ENCODE data around the gene TERT.
"Not testable (repeated sequence)": the region's sequence is repeated elsewhere in the genome, so short reads cannot be mapped to it uniquely, and the experiment has no call there.

Gene TERT

GRCh38 chr5:1276930-1277329 lies 17.9 kb downstream of the TERT start:
- no peaks in the 10 kb centered on the region for H3K27me3 ChIP-seq
- no peak overlapping the region for H3K4me3 ChIP-seq
- no peak overlapping the region for H3K9ac ChIP-seq
- H4K20me1 ChIP-seq: peaks cover 0 to 76% (median 9%) of the 10 kb centered on the region in 11 experiments; a peak in 11 of 22 replicates
- TF ChIP-seq Cebpa-rat (IDR thresholded peaks at IDR 0.05): no peak
- H3K9me3 ChIP-seq (replicated peaks in 1 of 11): peaks cover 0 to 50% (median 10%) of the 10 kb centered on the region in 11 experiments; a peak in 12 of 22 replicates
- H3K4me1 ChIP-seq: no peaks in the 10 kb centered on the region
- no peak overlapping the region for H3K27ac ChIP-seq
- H3K36me3 ChIP-seq: peaks cover 0 to 89% (median 78%) of the 10 kb centered on the region in 11 experiments; a peak in 18 of 22 replicates
- H3K4me2 ChIP-seq: no peak overlapping the region

- peaks cover 0 to 76% (median 9%) of the 10 kb centered on the region in 11 experiments; a peak in 9 of 22 replicates for H4K20me1 ChIP-seq
- not testable (repeated sequence) for H3K27me3 ChIP-seq, H3K4me1 ChIP-seq, H3K9ac ChIP-seq, H3K4me2 ChIP-seq, H3K27ac ChIP-seq, H3K4me3 ChIP-seq
- peaks cover 0 to 89% (median 79%) of the 10 kb centered on the region in 11 experiments; a peak in 18 of 22 replicates for H3K36me3 ChIP-seq
- H3K9me3 ChIP-seq (replicated peaks in 1 of 11): peaks cover 0 to 50% (median 10%) of the 10 kb centered on the region in 11 experiments; a peak in 12 of 22 replicates
Measured at GRCh38 chr5:1275397-1276391, 19.2 kb downstream of the TERT start.

DNA sequence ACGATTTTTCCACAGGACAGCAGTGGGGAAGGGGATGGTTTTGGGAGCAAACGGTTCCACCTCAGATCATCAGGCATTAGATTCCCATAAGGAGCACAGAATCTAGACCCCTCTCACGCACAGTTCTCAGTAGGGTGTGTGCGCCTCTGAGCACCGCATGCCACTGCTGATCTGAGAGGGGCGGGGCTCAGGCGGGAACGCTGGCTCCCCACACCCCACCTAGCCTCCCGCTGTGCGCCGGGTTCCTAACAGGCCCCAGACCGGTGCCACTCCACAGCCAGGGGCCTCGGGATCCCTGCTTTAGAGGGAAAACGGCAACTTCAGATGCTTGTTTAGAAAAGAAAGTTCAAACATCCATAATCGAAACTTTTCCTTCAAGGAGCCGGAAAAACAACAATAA lies 20.4 kb downstream of the TERT start:
- H3K27me3 ChIP-seq: no peaks in the 10 kb centered on the region
- no peak overlapping the region for H3K9ac ChIP-seq
- H3K4me2 ChIP-seq: no peak overlapping the region
- no peak overlapping the region for H3K27ac ChIP-seq
- H3K36me3 ChIP-seq: peaks cover 0 to 89% (median 78%) of the 10 kb centered on the region in 11 experiments; a peak in 18 of 22 replicates
- H3K9me3 ChIP-seq (replicated peaks in 1 of 11): peaks cover 0 to 41% (median 10%) of the 10 kb centered on the region in 11 experiments; a peak in 12 of 22 replicates
- TF ChIP-seq Cebpa-rat (IDR thresholded peaks at IDR 0.05): no peak
- H3K4me1 ChIP-seq: no peaks in the 10 kb centered on the region
- H3K4me3 ChIP-seq: no peak overlapping the region
- H4K20me1 ChIP-seq: peaks cover 0 to 76% (median 9%) of the 10 kb centered on the region in 11 experiments; a peak in 9 of 22 replicates

DNA sequence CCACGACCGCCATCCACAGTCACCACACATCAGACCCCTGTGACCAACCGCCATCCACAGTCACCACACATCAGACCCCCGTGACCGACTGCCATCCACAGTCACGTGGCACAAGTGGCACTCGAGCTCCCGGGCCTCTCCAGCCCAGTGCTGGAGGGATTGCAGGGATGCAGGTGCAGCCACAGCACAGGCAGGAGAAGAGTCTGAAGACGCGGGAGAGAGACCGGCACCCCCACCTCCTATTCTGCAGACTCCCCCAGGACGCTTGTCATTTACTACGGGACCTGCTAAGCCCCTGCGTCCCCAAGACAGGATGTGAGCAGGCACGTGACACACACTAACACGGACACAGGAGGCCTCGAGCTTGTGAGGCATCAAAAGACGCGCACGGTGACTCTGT lies 21.1 kb downstream of the TERT start:
- Histone ChIP-seq H3K4me1 (no peaks in the 10 kb centered on the region), H3K4me2 (no peak overlapping the region), H3K9ac (no peak overlapping the region), H3K9me3 (replicated peaks in 1 of 11) (peaks cover 0 to 34% (median 9%) of the 10 kb centered on the region in 11 experiments; a peak in 12 of 22 replicates), H3K4me3 (no peak overlapping the region), H3K36me3 (peaks cover 0 to 89% (median 77%) of the 10 kb centered on the region in 11 experiments; a peak in 18 of 22 replicates), H4K20me1 (peaks cover 0 to 76% (median 9%) of the 10 kb centered on the region in 11 experiments; a peak in 9 of 22 replicates), H3K27me3 (no peaks in the 10 kb centered on the region), H3K27ac (no peak overlapping the region)
- no peak for TF ChIP-seq Cebpa-rat (IDR thresholded peaks at IDR 0.05)

DNA sequence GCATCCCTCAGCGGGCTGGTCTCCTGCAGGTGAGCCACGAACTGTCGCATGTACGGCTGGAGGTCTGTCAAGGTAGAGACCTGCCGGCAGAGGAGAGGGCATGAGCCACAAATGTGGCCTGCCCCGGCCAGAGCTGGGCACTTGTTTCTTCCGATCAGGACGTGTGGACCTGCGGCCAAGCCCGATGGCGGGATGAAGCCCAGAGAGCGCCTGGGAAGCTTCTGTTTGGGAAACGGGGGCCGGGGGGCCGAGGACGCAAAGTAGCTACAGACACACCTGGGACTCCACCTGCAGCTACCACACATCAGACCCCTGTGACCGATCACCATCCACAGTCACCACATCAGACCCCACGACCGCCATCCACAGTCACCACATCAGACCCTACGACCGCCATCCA lies 22.7 kb downstream of the TERT start:
- H3K4me3 ChIP-seq: no peak overlapping the region
- TF ChIP-seq Cebpa-rat (IDR thresholded peaks at IDR 0.05): no peak
- H3K36me3 ChIP-seq: peaks cover 0 to 88% (median 74%) of the 10 kb centered on the region in 11 experiments; a peak in 16 of 22 replicates
- H3K9ac ChIP-seq: no peak overlapping the region
- peaks cover 0 to 27% (median 6%) of the 10 kb centered on the region in 11 experiments; a peak in 11 of 22 replicates for H3K9me3 ChIP-seq (replicated peaks in 1 of 11)
- H3K4me1 ChIP-seq: no peaks in the 10 kb centered on the region
- H3K27ac ChIP-seq: no peak overlapping the region
- no peaks in the 10 kb centered on the region for H3K27me3 ChIP-seq
- H4K20me1 ChIP-seq: peaks cover 0 to 76% (median 0%) of the 10 kb centered on the region in 11 experiments; a peak in 9 of 22 replicates
- H3K4me2 ChIP-seq: no peak overlapping the region

DNA sequence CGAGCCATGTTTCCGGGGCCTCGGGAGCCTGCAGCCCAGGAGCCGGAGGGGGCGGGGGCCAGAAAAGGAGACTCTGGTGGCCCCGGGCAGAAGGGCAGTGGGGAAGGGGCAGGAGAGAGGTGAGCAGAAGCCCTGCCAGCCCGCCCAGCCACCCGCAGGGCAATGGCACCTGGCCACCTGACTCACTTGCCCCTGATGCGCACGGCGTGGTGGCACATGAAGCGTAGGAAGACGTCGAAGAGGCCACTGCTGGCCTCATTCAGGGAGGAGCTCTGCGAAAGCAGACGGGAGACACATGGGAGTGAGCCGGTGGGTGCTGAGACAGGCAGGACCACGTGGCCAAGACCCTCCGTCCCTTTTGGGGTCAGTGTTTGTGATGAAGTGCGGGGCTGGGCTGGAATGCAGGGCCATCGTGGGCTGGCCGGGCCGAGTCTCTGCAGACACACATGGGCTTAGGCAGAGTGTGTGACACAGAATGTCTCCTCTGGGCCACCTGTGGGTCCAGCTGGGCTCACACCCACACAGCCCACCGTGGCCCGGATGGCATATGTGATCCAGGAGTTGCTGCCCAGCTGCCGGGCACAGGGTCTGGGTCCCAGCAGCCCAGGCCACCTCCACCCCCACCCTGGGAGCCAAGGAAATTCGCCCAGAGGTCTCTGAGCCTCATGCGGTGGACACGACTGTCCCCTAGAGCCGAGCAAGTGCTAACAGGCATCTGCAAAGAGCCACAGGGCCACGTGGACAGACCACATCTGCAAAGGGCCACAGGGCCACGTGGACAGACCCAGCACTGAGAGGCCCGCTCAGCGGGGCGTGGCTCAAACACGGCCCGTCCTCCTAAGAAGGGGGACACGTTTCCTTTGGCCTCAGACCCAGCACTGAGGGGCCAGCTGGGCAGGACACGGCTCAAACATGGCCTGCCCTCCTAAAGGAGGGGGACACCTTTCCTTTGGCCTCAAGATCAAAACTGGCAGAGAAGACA lies 23.6 kb downstream of the TERT start:
- Histone ChIP-seq H3K27ac (no peak overlapping the region), H4K20me1 (peaks cover 0 to 72% (median under 1%) of the 10 kb centered on the region in 11 experiments; a peak in 10 of 22 replicates), H3K4me2 (no peak overlapping the region), H3K4me3 (no peak overlapping the region), H3K36me3 (peaks cover 0 to 88% (median 78%) of the 10 kb centered on the region in 11 experiments; a peak in 16 of 22 replicates), H3K27me3 (no peaks in the 10 kb centered on the region), H3K9me3 (replicated peaks in 1 of 11) (peaks cover 0 to 21% (median 6%) of the 10 kb centered on the region in 11 experiments; a peak in 10 of 22 replicates), H3K4me1 (no peaks in the 10 kb centered on the region), H3K9ac (no peak overlapping the region)
- no peak for TF ChIP-seq Cebpa-rat (IDR thresholded peaks at IDR 0.05)

- Histone ChIP-seq H3K27me3 (no peaks in the 10 kb centered on the region), H3K4me2 (no peak overlapping the region), H4K20me1 (peaks cover 0 to 73% (median 6%) of the 10 kb centered on the region in 11 experiments; a peak in 10 of 22 replicates), H3K9ac (no peak overlapping the region), H3K27ac (no peak overlapping the region), H3K9me3 (replicated peaks in 1 of 11) (peaks cover 0 to 19% (median 6%) of the 10 kb centered on the region in 11 experiments; a peak in 10 of 22 replicates), H3K4me1 (0 out of 20 replicates have a peak, but pooled peaks cover 0 to 3% (median 0%) of the 10 kb centered on the region in 10 experiments), H3K4me3 (no peak overlapping the region), H3K36me3 (peaks cover 0 to 89% (median 83%) of the 10 kb centered on the region in 11 experiments; a peak in 16 of 22 replicates)
- no peak for TF ChIP-seq Cebpa-rat (IDR thresholded peaks at IDR 0.05)
Measured at GRCh38 chr5:1270426-1270825, 24.4 kb downstream of the TERT start.

- H3K4me1 ChIP-seq: 0 out of 20 replicates have a peak, but pooled peaks cover 0 to 8% (median 0%) of the 10 kb centered on the region in 10 experiments
- peaks cover 0 to 1% (median 0%) of the 10 kb centered on the region in 11 experiments; a peak in 5 of 22 replicates for H3K9me3 ChIP-seq (replicated peaks in 1 of 11)
- no peak overlapping the region for H3K4me2 ChIP-seq
- no peaks in the 10 kb centered on the region for H3K27me3 ChIP-seq
- TF ChIP-seq Cebpa-rat (IDR thresholded peaks at IDR 0.05): no peak
- peaks cover 0 to 89% (median 83%) of the 10 kb centered on the region in 11 experiments; a peak in 16 of 22 replicates for H3K36me3 ChIP-seq
- no peak overlapping the region for H3K27ac ChIP-seq
- peaks cover 0 to 76% (median 12%) of the 10 kb centered on the region in 11 experiments; a peak in 11 of 22 replicates for H4K20me1 ChIP-seq
- H3K4me3 ChIP-seq: no peak overlapping the region
- no peak overlapping the region for H3K9ac ChIP-seq
Measured at GRCh38 chr5:1268666-1269065, 26.2 kb downstream of the TERT start.
